Loucy (cell line): ENCODE data around the gene POP4.

ENCODE experiments used
- CTCF ChIP-seq: fragments of 200-600 bp; sonication (generic); conservative IDR thresholded peaks from 2 replicates; pipeline ENCODE4 v1.5.1; 2014; ENCODE audit warnings: mild to moderate bottlenecking, antibody characterized with exemption, low read length
- EZH2phosphoT487 ChIP-seq: fragments of 200-600 bp; IDR thresholded peaks from 2 replicates; pipeline ENCODE4 v1.6.1; 2018; ENCODE audit warnings: antibody characterized with exemption, mild to moderate bottlenecking, moderate library complexity, borderline replicate concordance

DNA sequence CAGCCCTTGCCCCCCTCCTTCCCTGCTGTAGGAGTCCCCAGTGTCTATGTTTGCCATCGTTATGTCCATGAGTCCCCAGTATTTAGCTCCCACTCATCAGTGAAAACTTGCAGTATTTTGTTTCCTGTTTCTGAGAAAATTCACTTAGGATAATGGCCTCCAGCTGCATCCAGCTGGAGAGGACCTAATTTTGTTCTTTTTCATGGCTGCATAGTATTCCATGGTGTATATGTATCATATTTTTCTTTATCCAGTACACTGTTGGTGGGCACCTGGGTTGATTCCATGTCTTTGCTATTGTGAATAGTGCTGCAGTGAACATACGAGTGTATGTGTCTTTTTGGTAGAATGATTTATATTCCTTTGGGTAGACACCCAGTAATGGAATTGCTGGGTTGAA is 18.0 kb upstream of the POP4 start:
- TF ChIP-seq CTCF (no peak), EZH2phosphoT487 (no peak)
